Measurements from ENCODE around the gene DPM2.

Gene DPM2

GRCh38 chr9:127958728-127959127 lies 21.1 kb upstream of the DPM2 start:
- H3K4me3 ChIP-seq (ENCODE audit: control insufficient read depth, low read depth, low read length), result no peak overlapping the region
- DNase-seq (ENCODE audit: low read depth), result no peak
- no peak for TF ChIP-seq CTCF (IDR thresholded peaks at IDR 0.05; ENCODE audit: control insufficient read depth, insufficient read depth, low read depth, low read length, missing control alignments)

GRCh38 chr9:127955294-127956015 lies 17.8 kb upstream of the DPM2 start:
- no peak overlapping the region for H3K4me3 ChIP-seq (ENCODE audit: control insufficient read depth, low read depth, low read length)
- DNase-seq (ENCODE audit: low read depth), result no peak
- peak; percentile 2 for TF ChIP-seq CTCF (IDR thresholded peaks at IDR 0.05; ENCODE audit: control insufficient read depth, insufficient read depth, low read depth, low read length, missing control alignments)

GRCh38 chr9:127954831-127955293 lies 17.2 kb upstream of the DPM2 start:
- no peak overlapping the region for H3K4me3 ChIP-seq (ENCODE audit: control insufficient read depth, low read depth, low read length)
- no peak for DNase-seq (ENCODE audit: low read depth)
- TF ChIP-seq CTCF (IDR thresholded peaks at IDR 0.05; ENCODE audit: control insufficient read depth, insufficient read depth, low read depth, low read length, missing control alignments), result no peak

GRCh38 chr9:127953768-127954505 lies 16.3 kb upstream of the DPM2 start:
- TF ChIP-seq CTCF (IDR thresholded peaks at IDR 0.05; ENCODE audit: control insufficient read depth, insufficient read depth, low read depth, low read length, missing control alignments), result no peak

GRCh38 chr9:127953154-127953553 lies 15.5 kb upstream of the DPM2 start:
- TF ChIP-seq CTCF (IDR thresholded peaks at IDR 0.05; ENCODE audit: control insufficient read depth, insufficient read depth, low read depth, low read length, missing control alignments), result no peak
- DNase-seq (ENCODE audit: low read depth), result no peak
- no peak overlapping the region for H3K4me3 ChIP-seq (ENCODE audit: control insufficient read depth, low read depth, low read length)

More at GRCh38 chr9:127953768-127954505, 16.3 kb upstream of the DPM2 start:
- no peak for DNase-seq (ENCODE audit: low read depth)
- H3K4me3 ChIP-seq (ENCODE audit: control insufficient read depth, low read depth, low read length), result no peak overlapping the region

- TF ChIP-seq CTCF (IDR thresholded peaks at IDR 0.05; ENCODE audit: control insufficient read depth, insufficient read depth, low read depth, low read length, missing control alignments), result no peak
- no peak for DNase-seq (ENCODE audit: low read depth)
- H3K4me3 ChIP-seq (ENCODE audit: control insufficient read depth, low read depth, low read length), result no peak overlapping the region
These were observed 13.0 kb upstream of the DPM2 start for GRCh38 chr9:127950513-127951289.
